HG03520 (cell line): ENCODE data around the gene ARHGAP32.
A peak's percentile ranks its signal among the peaks of the same experiment; 100 is the strongest.

Source experiments
- ATAC-seq: cut with Tn5 transposase; IDR thresholded peaks from one replicate; pipeline ENCODE4 v1.9.1; 2021; ENCODE audit warnings: mild to moderate bottlenecking, moderate library complexity; ENCODE audit not compliant: unreplicated experiment

Gene ARHGAP32

GRCh38 chr11:129117595-129118350 is 74.4 kb downstream of the ARHGAP32 start:
- peak; percentile 60 for ATAC-seq

DNA sequence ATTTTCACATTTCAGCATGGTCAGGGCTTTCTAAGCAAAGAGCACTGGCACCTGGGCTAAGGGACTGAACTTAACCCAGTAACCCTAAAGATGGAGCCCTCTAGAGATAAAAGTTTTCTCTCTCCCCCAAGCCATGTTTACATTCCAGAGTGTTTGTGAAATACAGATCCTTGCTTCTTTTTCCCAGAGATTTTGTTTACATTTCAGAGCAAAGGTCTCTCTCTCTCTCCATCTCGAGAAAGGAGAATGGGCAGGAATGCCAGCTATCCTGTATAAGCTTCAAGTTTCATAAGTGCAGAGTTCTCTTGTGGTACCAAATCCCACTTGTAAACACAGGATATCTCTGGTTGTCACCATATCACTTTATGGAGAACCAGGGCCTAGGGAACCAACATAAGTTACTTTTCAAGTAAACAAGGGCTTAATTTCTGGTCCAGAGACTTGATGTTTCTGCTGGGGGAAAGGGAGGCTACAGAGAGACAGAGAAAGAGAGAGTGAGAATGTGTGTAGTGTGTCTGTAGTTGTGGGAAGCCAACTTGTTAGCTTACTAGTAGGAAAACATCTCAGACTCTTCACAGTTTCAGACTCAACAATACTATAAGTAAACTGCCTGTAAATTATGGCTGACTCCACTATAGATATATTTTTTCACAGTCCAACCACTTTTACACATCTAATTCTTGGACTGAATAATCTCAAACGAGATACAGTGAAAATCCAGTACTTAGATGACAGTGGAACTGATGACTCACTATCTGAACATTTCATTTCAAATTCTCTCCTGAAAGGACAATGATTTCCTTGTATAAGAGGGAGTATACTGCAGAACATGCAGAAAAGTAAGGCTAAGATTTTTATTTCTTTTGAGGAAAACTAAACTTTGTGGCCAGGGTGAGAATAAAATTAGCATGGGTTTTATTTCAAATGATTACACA is 76.2 kb downstream of the ARHGAP32 start:
- ATAC-seq, result no peak

DNA sequence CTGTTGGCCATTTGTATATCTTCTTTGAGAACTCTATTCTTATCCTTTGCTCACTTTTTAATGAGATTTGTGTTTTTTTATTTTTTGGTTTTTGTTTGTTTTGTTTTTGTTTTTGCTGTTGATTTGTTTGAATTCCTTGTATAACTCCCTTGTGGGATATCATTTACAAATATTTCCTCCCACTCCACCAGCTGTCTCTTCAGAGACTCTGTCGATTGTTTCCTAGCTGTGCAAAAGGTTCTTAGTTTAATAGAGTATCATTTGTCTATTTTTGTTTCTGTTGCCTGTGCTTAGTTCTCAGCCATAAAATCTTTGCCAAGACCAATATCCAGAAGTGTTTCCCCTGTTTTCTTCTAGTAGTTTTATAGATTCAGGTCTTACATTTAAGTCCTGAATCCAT is 82.4 kb downstream of the ARHGAP32 start:
- ATAC-seq, result no peak

GRCh38 chr11:129106788-129107187 is 85.3 kb downstream of the ARHGAP32 start:
- ATAC-seq, result no peak

DNA sequence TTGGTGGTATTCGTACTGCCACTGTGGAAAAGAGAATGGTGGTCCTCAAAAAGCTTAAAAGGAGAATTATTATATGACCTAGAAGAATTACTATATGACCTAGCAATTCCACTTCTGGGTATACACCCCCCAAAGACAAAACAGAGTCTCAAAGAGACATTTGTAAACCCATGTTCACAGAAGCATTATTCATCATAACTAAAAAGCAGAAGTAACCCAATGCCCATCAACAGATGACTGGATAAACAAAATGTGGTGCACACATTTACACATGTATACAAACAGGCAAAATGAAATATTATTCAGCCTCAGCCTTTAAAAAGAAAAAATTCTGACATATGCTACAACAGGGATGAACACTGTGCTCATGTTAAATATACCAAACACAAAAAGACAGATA is 89.4 kb downstream of the ARHGAP32 start:
- ATAC-seq, result no peak

DNA sequence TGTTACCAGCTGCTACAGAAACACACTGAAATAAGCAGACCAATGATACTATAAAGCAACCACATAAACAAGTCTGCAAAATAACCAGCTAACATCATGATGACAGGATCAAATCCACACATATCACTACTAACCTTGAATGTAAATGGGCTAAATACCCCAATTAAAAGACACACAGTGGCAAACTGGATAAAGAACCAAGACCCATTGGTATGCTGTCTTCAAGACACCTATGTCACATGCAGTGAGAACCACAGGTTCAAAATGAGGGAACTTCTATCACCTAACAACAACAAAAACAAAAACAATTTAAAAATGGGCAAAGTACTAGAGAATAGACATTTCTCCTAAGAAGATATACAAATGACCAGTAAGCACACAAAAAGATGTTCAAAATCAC is 89.9 kb downstream of the ARHGAP32 start:
- ATAC-seq, result no peak

DNA sequence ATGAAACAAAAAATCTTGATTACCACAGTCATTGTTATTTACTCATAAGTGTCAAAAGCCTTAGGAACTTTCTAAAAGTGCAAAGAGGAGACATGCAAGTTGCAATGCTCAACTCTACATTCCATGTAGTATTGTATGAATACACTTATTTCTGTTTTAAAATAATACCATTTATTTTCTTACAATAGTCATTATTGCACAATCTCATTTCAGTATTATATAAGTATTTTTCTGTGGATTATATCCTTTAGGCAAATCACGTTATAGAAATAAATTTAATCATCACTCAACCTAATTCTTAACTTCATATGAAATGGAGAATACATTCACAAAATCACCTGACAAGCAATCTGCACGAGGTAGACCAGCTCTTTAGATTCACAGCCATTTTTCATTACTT is 98.8 kb downstream of the ARHGAP32 start:
- ATAC-seq, result no peak

GRCh38 chr11:129090056-129090455 is 102.1 kb downstream of the ARHGAP32 start:
- ATAC-seq, result no peak

DNA sequence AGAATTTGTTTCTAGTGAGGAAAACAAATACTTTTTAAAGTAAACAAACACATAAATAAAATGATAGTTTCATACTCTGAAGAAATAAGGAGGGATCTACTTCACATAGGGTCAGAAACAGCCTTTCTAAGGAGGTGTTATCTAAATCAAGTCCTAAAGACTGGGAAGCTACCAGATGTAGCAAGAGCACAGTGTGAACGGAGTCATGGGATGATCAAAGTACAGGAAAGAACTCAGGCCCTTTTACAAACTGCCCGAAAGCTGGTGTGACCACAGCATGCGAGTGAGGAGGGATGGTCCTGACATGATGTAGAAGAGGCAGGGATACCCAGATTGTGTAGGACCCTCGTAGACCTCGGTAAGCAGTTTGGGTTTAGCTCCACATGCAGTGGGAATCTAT is 102.8 kb downstream of the ARHGAP32 start:
- ATAC-seq, result no peak

- no peak for ATAC-seq
Observed at GRCh38 chr11:129086976-129087375, 105.1 kb downstream of the ARHGAP32 start.

DNA sequence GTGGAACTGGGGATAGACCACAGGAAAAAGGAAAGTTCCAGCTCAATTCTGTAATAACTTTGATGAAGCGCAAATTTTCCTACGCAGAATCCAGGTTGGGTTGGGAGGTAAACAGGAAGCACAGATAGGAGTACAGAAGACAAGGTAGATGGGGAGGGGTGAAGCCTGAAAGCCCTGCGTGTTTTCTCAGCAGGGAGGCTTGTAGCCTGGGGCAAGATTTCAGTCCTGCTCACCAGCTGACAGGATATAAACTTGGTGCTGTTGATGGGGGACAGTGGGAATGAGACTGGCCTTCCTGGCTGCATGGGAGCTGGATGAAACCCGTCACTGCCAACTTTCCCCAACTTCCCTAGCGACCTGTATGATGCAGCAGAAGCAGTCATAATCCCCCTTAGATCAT is 114.9 kb downstream of the ARHGAP32 start:
- no peak for ATAC-seq

DNA sequence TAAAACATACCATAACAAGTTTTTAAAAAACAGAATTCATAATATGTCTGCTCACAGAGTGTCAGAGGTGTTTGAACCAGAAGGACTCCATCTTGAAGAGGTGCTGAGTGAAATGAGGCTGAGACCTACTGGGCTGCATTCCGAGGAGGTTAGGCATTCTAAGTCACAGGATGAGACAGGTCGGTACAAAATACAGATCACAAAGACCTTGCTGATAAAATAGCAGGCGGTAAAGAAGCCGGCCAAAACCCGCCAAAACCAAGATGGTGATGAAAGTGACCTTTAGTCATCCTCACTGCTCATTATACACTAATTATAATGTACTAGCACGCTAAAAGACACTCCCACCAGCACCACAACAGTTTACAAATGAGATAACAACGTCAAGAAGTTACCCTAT is 116.4 kb downstream of the ARHGAP32 start:
- ATAC-seq, result no peak

GRCh38 chr11:129067454-129067853 is 124.7 kb downstream of the ARHGAP32 start:
- ATAC-seq, result no peak

GRCh38 chr11:129066229-129066628 is 125.9 kb downstream of the ARHGAP32 start:
- ATAC-seq, result no peak

DNA sequence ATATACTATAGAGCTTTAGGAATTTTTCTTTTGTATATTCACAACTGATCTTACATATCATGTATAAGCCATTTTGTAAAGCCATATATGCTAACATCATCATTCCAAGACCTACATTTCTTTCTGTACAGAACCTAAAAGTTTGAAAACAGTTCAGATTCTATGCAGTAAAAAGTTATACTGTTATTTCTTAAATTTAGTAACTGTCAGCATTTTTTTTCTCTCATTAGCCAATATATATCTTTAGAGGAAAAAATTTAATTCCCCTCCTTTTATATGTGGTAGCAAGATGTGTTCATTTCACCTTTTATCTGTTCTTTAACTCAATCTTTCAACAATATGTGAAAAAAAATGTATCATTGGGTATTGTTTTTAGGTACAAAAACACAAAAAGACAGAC is 129.0 kb downstream of the ARHGAP32 start:
- ATAC-seq, result no peak

DNA sequence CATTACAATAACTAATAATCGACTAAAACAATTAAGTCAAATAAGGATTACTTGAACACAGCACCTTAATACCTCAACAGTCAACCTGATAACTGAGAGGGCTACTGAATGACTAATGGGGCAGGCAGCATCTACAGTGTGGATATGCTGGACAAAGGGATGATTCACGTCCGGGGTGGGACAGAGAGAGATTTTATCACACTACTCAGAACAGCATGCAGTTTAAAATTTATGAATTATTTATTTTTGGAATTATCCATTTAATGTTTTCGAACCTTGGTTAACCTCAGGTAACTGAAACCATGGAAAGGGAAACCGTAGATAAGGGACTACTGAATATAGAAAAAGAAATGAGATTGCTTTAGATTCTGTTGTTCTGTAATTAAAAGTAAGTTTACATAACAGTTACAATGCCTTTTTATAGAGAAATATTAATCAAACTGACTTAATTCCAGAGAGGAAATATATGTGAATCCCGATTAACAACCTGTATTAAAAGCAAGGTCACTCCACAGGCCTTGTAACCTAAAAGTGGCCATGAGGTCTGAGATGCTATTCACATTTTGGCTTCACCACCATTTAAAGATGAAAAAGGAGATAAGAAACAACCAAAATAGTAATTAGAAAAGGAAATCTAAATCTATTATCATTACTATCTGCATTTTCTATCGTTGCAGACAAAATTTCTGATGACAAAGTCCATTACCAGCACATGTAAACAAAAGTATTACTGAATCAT is 130.5 kb downstream of the ARHGAP32 start:
- no peak for ATAC-seq

GRCh38 chr11:129056916-129057315 is 135.2 kb downstream of the ARHGAP32 start:
- no peak for ATAC-seq

- no peak for ATAC-seq
Observed at GRCh38 chr11:129055196-129055595, 136.9 kb downstream of the ARHGAP32 start.

DNA sequence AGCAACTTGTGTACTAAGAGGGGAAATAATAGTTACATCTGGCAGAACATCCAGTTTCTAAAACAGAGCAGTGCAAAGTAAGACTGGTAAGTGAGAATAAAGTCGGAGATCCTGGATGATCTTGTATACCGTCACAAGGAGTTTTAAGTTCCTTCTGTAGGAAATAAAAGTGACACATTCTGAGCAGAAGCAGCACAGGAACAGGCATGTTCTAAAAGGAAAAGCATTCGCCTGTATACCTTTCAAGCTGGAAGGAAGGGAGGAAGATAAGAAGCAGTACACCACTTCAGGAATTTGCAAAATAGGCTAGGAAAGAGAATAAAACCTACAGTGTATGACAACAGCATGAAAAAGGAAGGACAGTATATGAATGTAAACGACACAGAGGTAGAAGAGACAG is 143.2 kb downstream of the ARHGAP32 start:
- no peak for ATAC-seq

- no peak for ATAC-seq
Observed at GRCh38 chr11:129045150-129045549, 147.0 kb downstream of the ARHGAP32 start.

DNA sequence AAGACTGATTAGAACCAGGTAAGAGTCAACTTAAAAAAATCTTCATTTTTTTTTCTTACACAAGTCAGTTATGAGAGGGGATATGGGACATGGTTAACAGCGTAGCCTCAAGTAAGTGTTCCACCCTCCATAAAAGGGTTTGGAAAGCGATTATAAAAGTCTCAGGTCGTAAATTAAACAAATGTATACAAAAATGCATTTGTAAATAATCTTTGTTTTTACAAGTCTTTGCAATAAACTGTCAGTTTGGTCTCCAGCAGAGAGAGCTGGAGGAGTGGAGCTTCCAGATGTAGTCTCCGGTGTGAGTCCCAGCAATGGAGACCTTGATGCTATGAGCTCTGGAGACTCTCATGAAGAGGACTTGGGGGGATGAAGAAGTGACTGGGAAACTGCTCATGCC is 149.6 kb downstream of the ARHGAP32 start:
- ATAC-seq, result no peak
